ENCODE results near the gene TPPP. TPM values are rescaled to one million over a fixed set of nuclear protein-coding genes. Genes with fewer than 3 reads are reported as not detected.
"Not testable (repeated sequence)": the region's sequence is repeated elsewhere in the genome, so short reads cannot be mapped to it uniquely, and the experiment has no call there.

TPPP gene
- total and polyA plus RNA-seq, 2 experiments from 2014 or later, result 0.48 to 1.4 TPM

GRCh38 chr5:682651-683358, 10.3 kb downstream of the TPPP start:
- ATAC-seq; H3F3A ChIP-seq (replicated peaks; ENCODE audit: low read depth); H4K20me1 ChIP-seq (replicated peaks; ENCODE audit: insufficient read depth); DNase-seq (ENCODE audit: low spot score); H3K27ac Mint-ChIP-seq; H3K4me2 ChIP-seq; H3K27me3 Mint-ChIP-seq (ENCODE audit: insufficient read depth, low read depth, poor library complexity); H3K9me2 ChIP-seq (ENCODE audit: insufficient read depth); H3K27me3 ChIP-seq (ENCODE audit: insufficient read depth); H3K79me2 ChIP-seq (replicated peaks; ENCODE audit: insufficient read depth); H3K36me3 Mint-ChIP-seq (ENCODE audit: low read depth); H3K4me3 ChIP-seq; H3K27ac ChIP-seq (ENCODE audit: low read depth); H3K9me3 Mint-ChIP-seq; H3K4me3 Mint-ChIP-seq; H3K4me1 Mint-ChIP-seq; H3K4me1 ChIP-seq (ENCODE audit: insufficient read depth); H2AFZ ChIP-seq; H3K36me3 ChIP-seq (ENCODE audit: insufficient read depth): not testable (repeated sequence)

- not testable (repeated sequence) for H3K27ac ChIP-seq (ENCODE audit: low read depth); H3F3A ChIP-seq (replicated peaks; ENCODE audit: low read depth); H3K36me3 Mint-ChIP-seq (ENCODE audit: low read depth); H3K4me3 ChIP-seq; H4K20me1 ChIP-seq (replicated peaks; ENCODE audit: insufficient read depth); H3K9me2 ChIP-seq (ENCODE audit: insufficient read depth); H3K4me1 Mint-ChIP-seq; H3K9me3 Mint-ChIP-seq; ATAC-seq; H3K4me3 Mint-ChIP-seq; DNase-seq (ENCODE audit: low spot score); H3K4me2 ChIP-seq; H3K79me2 ChIP-seq (replicated peaks; ENCODE audit: insufficient read depth); H3K36me3 ChIP-seq (ENCODE audit: insufficient read depth); H3K27ac Mint-ChIP-seq; H2AFZ ChIP-seq; H3K27me3 ChIP-seq (ENCODE audit: insufficient read depth); H3K4me1 ChIP-seq (ENCODE audit: insufficient read depth)
- H3K27me3 Mint-ChIP-seq (ENCODE audit: insufficient read depth, low read depth, poor library complexity), result peaks cover 12% of the 10 kb centered on the region
Observed at GRCh38 chr5:682216-682615, 10.9 kb downstream of the TPPP start.

- H3K4me3 Mint-ChIP-seq; H3K9me3 Mint-ChIP-seq; H3K27ac Mint-ChIP-seq; H3K4me1 Mint-ChIP-seq; H2AFZ ChIP-seq; H3K79me2 ChIP-seq (replicated peaks; ENCODE audit: insufficient read depth); H3K9me2 ChIP-seq (ENCODE audit: insufficient read depth); H3F3A ChIP-seq (replicated peaks; ENCODE audit: low read depth); H3K27me3 ChIP-seq (ENCODE audit: insufficient read depth); H3K36me3 ChIP-seq (ENCODE audit: insufficient read depth); H3K4me2 ChIP-seq; ATAC-seq; DNase-seq (ENCODE audit: low spot score); H4K20me1 ChIP-seq (replicated peaks; ENCODE audit: insufficient read depth); H3K27ac ChIP-seq (ENCODE audit: low read depth); H3K4me3 ChIP-seq; H3K36me3 Mint-ChIP-seq (ENCODE audit: low read depth); H3K4me1 ChIP-seq (ENCODE audit: insufficient read depth): not testable (repeated sequence)
- H3K27me3 Mint-ChIP-seq (ENCODE audit: insufficient read depth, low read depth, poor library complexity), result peaks cover 13% of the 10 kb centered on the region
Observed at GRCh38 chr5:681317-682191, 11.6 kb downstream of the TPPP start.

- not testable (repeated sequence) for H3K4me3 Mint-ChIP-seq; H3K4me2 ChIP-seq; DNase-seq (ENCODE audit: low spot score)
Observed at GRCh38 chr5:680836-681235, 12.3 kb downstream of the TPPP start.

GRCh38 chr5:680118-680795, 12.9 kb downstream of the TPPP start:
- H3K4me1 ChIP-seq (ENCODE audit: insufficient read depth); H3K9me3 Mint-ChIP-seq; H3K36me3 ChIP-seq (ENCODE audit: insufficient read depth); ATAC-seq; H3K36me3 Mint-ChIP-seq (ENCODE audit: low read depth); H3K4me3 ChIP-seq; H3K27ac Mint-ChIP-seq; DNase-seq (ENCODE audit: low spot score); H3K27ac ChIP-seq (ENCODE audit: low read depth); H3K4me2 ChIP-seq; H4K20me1 ChIP-seq (replicated peaks; ENCODE audit: insufficient read depth); H3K27me3 ChIP-seq (ENCODE audit: insufficient read depth); H2AFZ ChIP-seq; H3K4me1 Mint-ChIP-seq; H3K79me2 ChIP-seq (replicated peaks; ENCODE audit: insufficient read depth); H3K4me3 Mint-ChIP-seq; H3F3A ChIP-seq (replicated peaks; ENCODE audit: low read depth); H3K9me2 ChIP-seq (ENCODE audit: insufficient read depth): not testable (repeated sequence)
- H3K27me3 Mint-ChIP-seq (ENCODE audit: insufficient read depth, low read depth, poor library complexity), result peaks cover 19% of the 10 kb centered on the region

More at GRCh38 chr5:680836-681235, 12.3 kb downstream of the TPPP start:
- not testable (repeated sequence) for H2AFZ ChIP-seq; H3K27ac ChIP-seq (ENCODE audit: low read depth); H3K27me3 ChIP-seq (ENCODE audit: insufficient read depth); H3K36me3 Mint-ChIP-seq (ENCODE audit: low read depth); H3K36me3 ChIP-seq (ENCODE audit: insufficient read depth); H3F3A ChIP-seq (replicated peaks; ENCODE audit: low read depth); H3K9me3 Mint-ChIP-seq; H3K9me2 ChIP-seq (ENCODE audit: insufficient read depth); H3K4me1 ChIP-seq (ENCODE audit: insufficient read depth); H3K4me3 ChIP-seq; H4K20me1 ChIP-seq (replicated peaks; ENCODE audit: insufficient read depth); ATAC-seq; H3K4me1 Mint-ChIP-seq; H3K79me2 ChIP-seq (replicated peaks; ENCODE audit: insufficient read depth); H3K27ac Mint-ChIP-seq
- peaks cover 19% of the 10 kb centered on the region for H3K27me3 Mint-ChIP-seq (ENCODE audit: insufficient read depth, low read depth, poor library complexity)

GRCh38 chr5:679166-679895, 13.8 kb downstream of the TPPP start:
- not testable (repeated sequence) for H3K4me2 ChIP-seq; H3K4me3 ChIP-seq; DNase-seq (ENCODE audit: low spot score); H3K27me3 ChIP-seq (ENCODE audit: insufficient read depth); H3K9me3 Mint-ChIP-seq; H3K4me1 ChIP-seq (ENCODE audit: insufficient read depth); H4K20me1 ChIP-seq (replicated peaks; ENCODE audit: insufficient read depth); H3K36me3 Mint-ChIP-seq (ENCODE audit: low read depth); H3K9me2 ChIP-seq (ENCODE audit: insufficient read depth); H3K27ac ChIP-seq (ENCODE audit: low read depth); H3K4me1 Mint-ChIP-seq; H3K79me2 ChIP-seq (replicated peaks; ENCODE audit: insufficient read depth); H3K36me3 ChIP-seq (ENCODE audit: insufficient read depth); H3F3A ChIP-seq (replicated peaks; ENCODE audit: low read depth); H3K27ac Mint-ChIP-seq; ATAC-seq; H3K4me3 Mint-ChIP-seq; H2AFZ ChIP-seq
- peaks cover 18% of the 10 kb centered on the region for H3K27me3 Mint-ChIP-seq (ENCODE audit: insufficient read depth, low read depth, poor library complexity)

Data from GM23338 (cell line).